IMR-90 (cell line): ENCODE data around the gene NDFIP2.

ENCODE experiments used
- CHD1 ChIP-seq: IDR thresholded peaks from 2 replicates; pipeline ENCODE4 v1.6.1; 2012; ENCODE audit warnings: low read depth, low read length, improper control_type of control experiment
- CTCF ChIP-seq: conservative IDR thresholded peaks from 2 replicates; pipeline ENCODE4 v1.5.1; 2012; ENCODE audit warnings: mild to moderate bottlenecking, low read depth, low read length, improper control_type of control experiment
- POLR2A ChIP-seq: IDR thresholded peaks from 2 replicates; pipeline ENCODE4 v1.6.1; 2012; ENCODE audit warnings: mild to moderate bottlenecking, low read depth, low read length
- RAD21 ChIP-seq: IDR thresholded peaks from 2 replicates; pipeline ENCODE4 v1.6.1; 2012; ENCODE audit warnings: low read length, improper control_type of control experiment
- SMC3 ChIP-seq: fragments of 150-350 bp; IDR thresholded peaks from 2 replicates; pipeline ENCODE4 v1.6.1; 2016; ENCODE audit warnings: low read depth, mild to moderate bottlenecking, antibody characterized with exemption, low read length, moderate library complexity

GRCh38 chr13:79530270-79530669, 49.3 kb downstream of the NDFIP2 start:
- TF ChIP-seq CTCF, result no peak
- TF ChIP-seq CHD1, result no peak
- TF ChIP-seq RAD21, result no peak
- no peak for TF ChIP-seq SMC3
- TF ChIP-seq POLR2A, result no peak
